NCI-H1694 treated with DMSO at 0.1 percent for 48 hours (cell line): ENCODE measurements around the gene ACCS.

Experiments
- DNase-seq: peaks from one replicate; lab custom pipeline; 2025; lab: John Stamatoyannopoulos, UW

ACCS gene

GRCh38 chr11:44090539-44090938, 24.5 kb downstream of the ACCS start:
- no peak for DNase-seq

GRCh38 chr11:44094260-44094868, 28.3 kb downstream of the ACCS start:
- DNase-seq, result peak; percentile 70

DNA sequence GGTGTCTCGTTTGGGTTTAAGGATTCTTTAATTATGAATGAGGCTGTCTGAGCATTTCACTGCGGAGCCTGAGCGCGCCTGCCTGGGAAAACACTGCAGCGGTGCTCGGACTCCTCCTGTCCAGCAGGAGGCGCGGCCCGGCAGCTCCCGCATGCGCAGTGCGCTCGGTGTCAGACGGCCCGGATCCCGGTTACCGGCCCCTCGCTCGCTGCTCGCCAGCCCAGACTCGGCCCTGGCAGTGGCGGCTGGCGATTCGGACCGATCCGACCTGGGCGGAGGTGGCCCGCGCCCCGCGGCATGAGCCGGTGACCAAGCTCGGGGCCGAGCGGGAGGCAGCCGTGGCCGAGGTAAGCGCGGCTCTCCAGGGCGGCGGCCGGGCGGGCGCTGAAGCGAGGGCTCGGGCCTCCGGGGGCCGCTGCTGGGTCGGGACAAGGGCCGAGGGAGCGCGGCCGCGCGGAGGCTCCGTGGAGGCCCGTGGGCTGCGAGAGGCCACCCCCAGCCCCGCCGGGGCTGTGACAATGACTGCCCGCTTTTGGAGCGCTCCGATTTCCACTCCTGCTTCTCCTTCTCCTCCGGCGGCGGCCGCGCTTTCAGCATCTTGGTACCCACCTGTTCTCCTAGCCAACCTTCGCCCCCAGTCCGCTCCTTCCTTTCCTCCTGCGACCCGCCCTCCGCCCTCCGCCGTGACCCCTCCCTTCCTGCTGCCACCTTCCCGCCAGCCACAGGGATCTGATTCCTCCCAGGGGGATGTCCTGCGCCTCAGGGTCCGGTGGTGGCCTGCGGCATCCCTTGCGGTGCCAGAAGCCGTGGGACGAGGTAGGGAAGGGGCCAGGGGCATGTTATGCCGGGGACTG, 29.7 kb downstream of the ACCS start, which contains the start of gene EXT2:
Gene EXT2, plus strand, starts transcription at position 173 of the 854 bp plus-strand sequence. CDS start 12,035 bp downstream, outside the sequence.
- DNase-seq, result peak; percentile 71

GRCh38 chr11:44096360-44097185, 30.5 kb downstream of the ACCS start:
- DNase-seq, result no peak

DNA sequence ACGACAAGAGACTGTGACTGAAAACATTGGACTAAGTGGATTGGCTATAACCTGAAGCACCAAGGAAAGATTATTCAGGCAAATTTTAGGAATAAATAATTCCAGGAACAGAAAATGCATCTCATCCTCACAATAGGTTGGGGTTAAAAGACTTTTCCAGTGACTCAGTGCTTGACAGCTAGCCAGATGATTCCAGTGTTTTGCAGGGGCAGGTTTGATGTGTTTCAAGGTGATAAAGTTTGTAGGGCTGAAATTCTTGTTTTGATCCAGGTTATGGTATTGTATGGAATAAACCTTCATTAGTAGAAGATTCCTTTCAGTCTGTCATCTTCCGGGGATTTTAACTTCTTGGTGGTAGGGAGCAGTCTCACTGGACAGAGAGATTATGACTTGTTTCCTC, 31.8 kb downstream of the ACCS start:
- no peak for DNase-seq

GRCh38 chr11:44101098-44101497, 35.0 kb downstream of the ACCS start:
- no peak for DNase-seq

- no peak for DNase-seq
Measured at GRCh38 chr11:44104481-44105294, 38.6 kb downstream of the ACCS start.

DNA sequence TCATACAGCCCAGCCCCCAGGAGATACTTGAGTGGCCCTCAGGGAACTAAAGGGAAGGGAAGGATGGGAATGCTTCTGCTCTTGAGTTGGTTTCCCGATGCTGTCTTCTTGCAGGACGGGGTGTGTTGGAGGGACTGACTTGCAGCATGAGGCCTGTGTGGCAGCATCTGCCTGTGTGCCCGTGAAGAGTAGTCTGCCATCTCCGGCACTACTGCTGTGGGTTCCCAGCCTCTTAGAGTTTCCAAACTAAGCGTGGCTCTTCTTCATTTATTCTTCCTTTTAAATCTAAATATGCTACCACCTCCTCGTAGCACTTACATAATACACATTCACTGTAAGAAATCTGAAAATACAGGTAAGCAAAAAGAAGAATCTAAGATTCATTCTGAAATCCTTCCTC, 42.2 kb downstream of the ACCS start:
- no peak for DNase-seq

- DNase-seq, result peak; percentile 52
Measured at GRCh38 chr11:44110231-44110679, 44.2 kb downstream of the ACCS start.

DNA sequence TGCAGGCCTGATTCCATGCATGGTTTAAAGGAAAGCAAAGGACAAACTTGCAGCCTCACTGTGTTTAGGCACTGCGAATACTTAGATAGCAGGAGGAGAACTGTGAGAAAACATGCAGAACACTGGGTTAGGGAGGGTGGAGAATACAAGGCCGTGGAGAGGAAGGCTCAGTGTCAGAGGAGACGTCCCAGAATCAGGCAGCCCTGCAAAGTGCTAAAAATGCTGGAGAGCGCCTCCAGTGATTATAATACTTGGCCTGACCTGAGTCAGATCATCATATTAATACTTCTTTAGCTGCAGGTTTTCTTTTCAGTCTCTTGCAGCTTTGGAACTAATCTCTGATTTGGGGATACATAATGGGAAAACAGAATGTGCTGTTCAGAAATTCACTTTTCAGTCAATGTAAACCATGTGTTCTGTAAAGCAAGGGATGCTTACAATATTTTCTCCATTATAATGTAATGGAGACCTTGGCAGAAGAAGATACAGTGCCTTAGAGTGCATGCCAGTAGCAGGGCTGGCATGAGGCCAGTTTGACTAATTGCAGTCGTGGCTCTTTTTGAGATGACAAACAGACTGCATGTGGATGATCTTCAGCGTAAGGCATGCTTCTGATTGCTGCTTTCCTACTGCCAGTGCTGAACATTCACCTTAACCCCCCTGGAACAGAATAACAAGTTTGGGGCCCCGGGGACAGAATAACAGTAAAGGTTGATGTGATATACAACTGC, 46.2 kb downstream of the ACCS start:
- DNase-seq, result peak; percentile 11

DNA sequence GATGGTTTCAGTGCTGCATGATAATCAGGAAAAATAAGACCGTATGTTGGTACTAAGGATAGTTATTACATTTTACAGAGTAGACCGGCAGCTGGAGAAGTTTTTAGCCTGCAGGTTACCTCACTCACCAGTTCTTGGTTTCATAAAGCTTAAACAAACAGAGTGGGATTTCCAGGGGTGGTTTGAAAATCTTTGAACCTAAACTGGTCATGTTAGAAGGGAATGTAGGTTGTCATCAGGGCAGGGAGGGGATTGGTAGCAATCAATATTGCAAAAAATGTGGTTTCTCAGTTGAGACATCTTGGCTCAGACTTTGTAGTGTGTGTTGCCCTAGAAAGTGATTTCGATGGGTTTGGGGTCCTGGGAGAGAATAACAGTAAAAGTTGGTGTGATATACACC, 46.9 kb downstream of the ACCS start:
- no peak for DNase-seq

- DNase-seq, result no peak
Measured at GRCh38 chr11:44113572-44113971, 47.5 kb downstream of the ACCS start.

DNA sequence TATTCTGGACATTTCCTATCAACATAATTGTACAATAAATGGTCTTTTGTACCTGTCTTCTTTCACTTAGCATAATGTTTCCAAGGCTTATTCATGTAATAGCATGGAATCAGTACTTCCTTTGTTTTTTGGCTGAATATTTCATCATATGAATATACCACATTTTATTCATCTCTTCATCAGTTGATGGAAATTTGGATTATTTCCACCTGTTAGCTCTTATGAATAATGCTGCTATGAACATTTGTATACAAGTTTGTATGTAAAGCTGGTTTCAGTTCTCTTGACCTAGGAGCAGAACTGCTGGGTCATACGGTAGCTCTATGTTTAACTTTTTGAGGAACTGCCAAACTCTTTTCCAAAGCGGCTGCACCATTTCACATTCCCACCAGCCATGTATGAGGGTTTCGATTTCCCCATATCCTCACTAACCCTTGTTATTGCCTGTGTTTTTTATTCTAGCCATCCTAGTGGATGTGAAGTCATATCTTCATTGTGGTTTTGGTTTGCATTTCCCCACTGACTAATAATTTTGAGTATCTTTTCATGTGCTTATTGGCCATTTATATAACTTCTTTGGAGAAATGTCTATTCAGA, 50.3 kb downstream of the ACCS start:
- DNase-seq, result no peak

- no peak for DNase-seq
Measured at GRCh38 chr11:44120169-44120568, 54.1 kb downstream of the ACCS start.

DNA sequence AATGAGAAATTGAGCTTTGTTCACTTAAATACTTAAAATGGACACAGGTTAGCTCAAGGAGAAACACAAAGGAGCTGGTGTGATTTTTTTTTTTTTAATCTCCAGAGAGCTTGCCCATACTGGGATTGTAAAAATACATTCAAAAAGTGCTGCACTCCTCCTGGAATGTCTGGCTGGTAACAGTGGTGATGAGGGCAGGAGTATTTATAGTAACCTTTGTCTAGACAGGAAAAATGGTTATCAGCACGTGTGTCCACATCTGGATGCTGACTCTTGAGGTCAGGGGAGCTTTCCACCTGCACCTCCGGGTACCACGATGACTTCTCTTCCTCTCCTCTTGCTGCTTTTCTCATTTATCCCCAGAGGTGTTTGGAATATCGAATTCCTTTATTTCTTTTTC, 59.5 kb downstream of the ACCS start:
- DNase-seq, result no peak

GRCh38 chr11:44126304-44126703, 60.2 kb downstream of the ACCS start:
- DNase-seq, result no peak

GRCh38 chr11:44127130-44127529, 61.1 kb downstream of the ACCS start:
- no peak for DNase-seq

DNA sequence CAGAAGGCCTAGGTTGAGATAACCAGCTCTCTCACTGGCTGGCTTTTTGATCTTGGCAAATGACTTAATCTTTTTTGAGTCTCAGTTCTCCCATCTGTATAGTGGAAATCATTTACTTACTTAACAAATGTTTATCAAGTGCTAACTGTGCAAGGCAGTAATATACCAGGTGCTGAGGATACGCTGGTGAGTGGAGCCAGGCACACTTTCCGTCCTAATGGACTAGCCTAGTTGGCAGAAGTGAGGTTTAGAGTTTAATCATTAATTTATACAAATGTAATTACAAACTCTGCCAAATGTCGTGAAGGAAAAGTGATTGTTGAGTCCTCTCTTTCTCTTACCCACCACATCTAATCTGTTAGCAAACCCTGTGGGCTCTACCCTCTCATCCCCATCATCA, 62.7 kb downstream of the ACCS start:
- DNase-seq, result no peak

- DNase-seq, result no peak
Measured at GRCh38 chr11:44130751-44131150, 64.7 kb downstream of the ACCS start.

- peak; percentile 13 for DNase-seq
Measured at GRCh38 chr11:44133335-44133946, 67.4 kb downstream of the ACCS start.
